Effector memory CD4-positive, alpha-beta T cell (primary cell): Measurements from ENCODE around the gene PGC.

ENCODE experiments used
- DNase-seq, 3 donors: peaks; one replicate each; pipeline ENCODE4 v3.0.0-alpha.2; 2020
- H3K27ac ChIP-seq: 2 replicates; pipeline ENCODE4 v1.7.0; 2013; ENCODE audit warnings: mild to moderate bottlenecking, low read length, moderate library complexity; ENCODE audit not compliant: insufficient read depth, poor library complexity, severe bottlenecking
- H3K27me3 ChIP-seq: replicated peaks from 2 replicates; pipeline ENCODE4 v1.7.0; 2013; ENCODE audit warnings: mild to moderate bottlenecking, low read length; ENCODE audit not compliant: insufficient read depth, control insufficient read depth, poor library complexity, severe bottlenecking
- H3K36me3 ChIP-seq: 2 replicates; pipeline ENCODE4 v1.7.0; 2013; ENCODE audit warnings: mild to moderate bottlenecking, low read length, moderate library complexity; ENCODE audit not compliant: control insufficient read depth, insufficient read depth
- H3K4me1 ChIP-seq: 2 replicates; pipeline ENCODE4 v1.7.0; 2013; ENCODE audit warnings: low read length, mild to moderate bottlenecking; ENCODE audit not compliant: control insufficient read depth, insufficient read depth, poor library complexity, severe bottlenecking
- H3K4me3 ChIP-seq: 2 replicates; pipeline ENCODE4 v1.7.0; 2013; ENCODE audit warnings: low read length, low read depth, mild to moderate bottlenecking; ENCODE audit not compliant: insufficient read depth, poor library complexity, severe bottlenecking
- H3K9me3 ChIP-seq: 2 replicates; pipeline ENCODE4 v1.7.0; 2013; ENCODE audit warnings: mild to moderate bottlenecking, low read length, moderate library complexity; ENCODE audit not compliant: control insufficient read depth

PGC gene

GRCh38 chr6:41729624-41730023, 17.6 kb downstream of the PGC start:
- Histone ChIP-seq H3K4me1 (peaks cover 33% of the 10 kb centered on the region), H3K27me3 (no peaks in the 10 kb centered on the region), H3K9me3 (no peaks in the 10 kb centered on the region), H3K36me3 (no peaks in the 10 kb centered on the region), H3K27ac (no peak overlapping the region), H3K4me3 (no peak overlapping the region)
- DNase-seq = no peak

GRCh38 chr6:41728954-41729353, 18.2 kb downstream of the PGC start:
- H3K4me3 ChIP-seq = no peak overlapping the region
- H3K27me3 ChIP-seq = no peaks in the 10 kb centered on the region
- H3K4me1 ChIP-seq = peaks cover 32% of the 10 kb centered on the region
- no peak for DNase-seq
- H3K27ac ChIP-seq = no peak overlapping the region
- no peaks in the 10 kb centered on the region for H3K9me3 ChIP-seq
- no peaks in the 10 kb centered on the region for H3K36me3 ChIP-seq

- Histone ChIP-seq H3K4me1 (peaks cover 26% of the 10 kb centered on the region), H3K36me3 (no peaks in the 10 kb centered on the region), H3K9me3 (no peaks in the 10 kb centered on the region), H3K4me3 (no peak overlapping the region), H3K27ac (no peak overlapping the region), H3K27me3 (no peaks in the 10 kb centered on the region)
- DNase-seq = no peak
These were observed 18.9 kb downstream of the PGC start for GRCh38 chr6:41728073-41728936.

- Histone ChIP-seq H3K27me3 (no peaks in the 10 kb centered on the region), H3K36me3 (no peaks in the 10 kb centered on the region), H3K9me3 (no peaks in the 10 kb centered on the region), H3K4me1 (peaks cover 21% of the 10 kb centered on the region), H3K4me3 (no peak overlapping the region), H3K27ac (no peak overlapping the region)
- DNase-seq = no peak
These were observed 19.5 kb downstream of the PGC start for GRCh38 chr6:41727705-41728072.

- H3K36me3 ChIP-seq = no peaks in the 10 kb centered on the region
- H3K9me3 ChIP-seq = no peaks in the 10 kb centered on the region
- no peak overlapping the region for H3K4me3 ChIP-seq
- H3K4me1 ChIP-seq = peaks cover 15% of the 10 kb centered on the region
- H3K27me3 ChIP-seq = no peaks in the 10 kb centered on the region
- no peak for DNase-seq
- H3K27ac ChIP-seq = no peak overlapping the region
These were observed 20.3 kb downstream of the PGC start for GRCh38 chr6:41726876-41727275.

GRCh38 chr6:41724586-41725501, 22.4 kb downstream of the PGC start:
- Histone ChIP-seq H3K27me3 (no peaks in the 10 kb centered on the region), H3K27ac (no peak overlapping the region), H3K4me1 (peaks cover 4% of the 10 kb centered on the region), H3K36me3 (no peaks in the 10 kb centered on the region), H3K9me3 (no peaks in the 10 kb centered on the region), H3K4me3 (no peak overlapping the region)
- no peak for DNase-seq

GRCh38 chr6:41724228-41724580, 23.0 kb downstream of the PGC start:
- H3K27ac ChIP-seq = no peak overlapping the region
- no peaks in the 10 kb centered on the region for H3K9me3 ChIP-seq
- H3K27me3 ChIP-seq = no peaks in the 10 kb centered on the region
- H3K36me3 ChIP-seq = no peaks in the 10 kb centered on the region
- no peak overlapping the region for H3K4me3 ChIP-seq
- H3K4me1 ChIP-seq = peaks cover 4% of the 10 kb centered on the region
- no peak for DNase-seq

GRCh38 chr6:41723530-41724227, 23.5 kb downstream of the PGC start:
- no peak overlapping the region for H3K27ac ChIP-seq
- peaks cover 4% of the 10 kb centered on the region for H3K4me1 ChIP-seq
- H3K4me3 ChIP-seq = no peak overlapping the region
- no peaks in the 10 kb centered on the region for H3K9me3 ChIP-seq
- no peaks in the 10 kb centered on the region for H3K36me3 ChIP-seq
- DNase-seq = no peak
- H3K27me3 ChIP-seq = no peaks in the 10 kb centered on the region

GRCh38 chr6:41722969-41723529, 24.1 kb downstream of the PGC start:
- no peaks in the 10 kb centered on the region for H3K36me3 ChIP-seq
- no peak overlapping the region for H3K27ac ChIP-seq
- H3K4me1 ChIP-seq = peaks cover 4% of the 10 kb centered on the region
- no peaks in the 10 kb centered on the region for H3K9me3 ChIP-seq
- H3K27me3 ChIP-seq = no peaks in the 10 kb centered on the region
- no peak overlapping the region for H3K4me3 ChIP-seq
- no peak for DNase-seq
